ENCODE results near the gene IL2RA.

IL2RA gene

DNA sequence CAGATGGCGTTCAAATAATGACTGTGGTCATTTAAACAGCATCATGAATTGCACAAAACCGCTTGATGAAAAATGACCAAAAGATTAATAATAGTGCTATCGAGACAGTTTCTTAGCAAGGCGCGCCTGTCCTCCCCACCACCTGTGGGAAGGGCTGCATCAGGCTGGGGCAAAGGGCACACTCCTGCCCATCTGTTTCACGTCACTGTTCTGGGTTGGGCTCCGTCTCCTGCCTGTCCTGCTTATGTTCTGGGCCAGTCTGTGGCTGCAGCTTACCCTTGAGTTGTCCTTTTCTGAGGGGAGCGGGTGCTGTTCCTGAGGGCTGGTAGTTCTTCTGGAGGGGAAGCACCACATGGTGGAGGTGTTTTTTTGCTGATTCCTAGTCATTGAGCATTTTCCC lies 40.0 kb upstream of the IL2RA start:
- Histone ChIP-seq H3K36me3 (ENCODE audit: insufficient read depth, low read length) (peaks cover 88% of the 10 kb centered on the region), H3K9ac (ENCODE audit: low read length) (no peak overlapping the region), H3K9me3 (ENCODE audit: low read length) (no peaks in the 10 kb centered on the region), H3K4me2 (ENCODE audit: low read length) (no peak overlapping the region; the same call in 1 of the 2 replicates), H2AFZ (ENCODE audit: low read length) (no peak overlapping the region), H3F3A (ENCODE audit: insufficient read depth, low read length) (0 out of 2 replicates have a peak, but pooled peaks cover 3% of the 10 kb centered on the region), H3K27ac (ENCODE audit: low read depth, low read length, poor library complexity, severe bottlenecking) (peak overlapping the region; percentile 87), H3K4me1 (ENCODE audit: insufficient read depth, low read length, severe bottlenecking) (peaks cover 25% of the 10 kb centered on the region), H3K4me3 (ENCODE audit: low read depth, low read length, poor library complexity, severe bottlenecking) (no peak overlapping the region), H4K20me1 (ENCODE audit: insufficient read depth, low read length) (no peaks in the 10 kb centered on the region), H3K27me3 (ENCODE audit: insufficient read depth, low read length) (no peaks in the 10 kb centered on the region), H3K79me2 (ENCODE audit: insufficient read depth, low read length) (peaks cover 59% of the 10 kb centered on the region), H3K9me2 (ENCODE audit: low read depth, low read length) (no peaks in the 10 kb centered on the region)
- no peak for TF ChIP-seq EZH2 (IDR thresholded peaks at IDR 0.05; ENCODE audit: borderline replicate concordance, low read length)
- TF ChIP-seq, protein P1, sequence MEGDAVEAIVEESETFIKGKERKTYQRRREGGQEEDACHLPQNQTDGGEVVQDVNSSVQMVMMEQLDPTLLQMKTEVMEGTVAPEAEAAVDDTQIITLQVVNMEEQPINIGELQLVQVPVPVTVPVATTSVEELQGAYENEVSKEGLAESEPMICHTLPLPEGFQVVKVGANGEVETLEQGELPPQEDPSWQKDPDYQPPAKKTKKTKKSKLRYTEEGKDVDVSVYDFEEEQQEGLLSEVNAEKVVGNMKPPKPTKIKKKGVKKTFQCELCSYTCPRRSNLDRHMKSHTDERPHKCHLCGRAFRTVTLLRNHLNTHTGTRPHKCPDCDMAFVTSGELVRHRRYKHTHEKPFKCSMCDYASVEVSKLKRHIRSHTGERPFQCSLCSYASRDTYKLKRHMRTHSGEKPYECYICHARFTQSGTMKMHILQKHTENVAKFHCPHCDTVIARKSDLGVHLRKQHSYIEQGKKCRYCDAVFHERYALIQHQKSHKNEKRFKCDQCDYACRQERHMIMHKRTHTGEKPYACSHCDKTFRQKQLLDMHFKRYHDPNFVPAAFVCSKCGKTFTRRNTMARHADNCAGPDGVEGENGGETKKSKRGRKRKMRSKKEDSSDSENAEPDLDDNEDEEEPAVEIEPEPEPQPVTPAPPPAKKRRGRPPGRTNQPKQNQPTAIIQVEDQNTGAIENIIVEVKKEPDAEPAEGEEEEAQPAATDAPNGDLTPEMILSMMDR (IDR thresholded peaks at IDR 0.05; ENCODE audit: low read length), result no peak

DNA sequence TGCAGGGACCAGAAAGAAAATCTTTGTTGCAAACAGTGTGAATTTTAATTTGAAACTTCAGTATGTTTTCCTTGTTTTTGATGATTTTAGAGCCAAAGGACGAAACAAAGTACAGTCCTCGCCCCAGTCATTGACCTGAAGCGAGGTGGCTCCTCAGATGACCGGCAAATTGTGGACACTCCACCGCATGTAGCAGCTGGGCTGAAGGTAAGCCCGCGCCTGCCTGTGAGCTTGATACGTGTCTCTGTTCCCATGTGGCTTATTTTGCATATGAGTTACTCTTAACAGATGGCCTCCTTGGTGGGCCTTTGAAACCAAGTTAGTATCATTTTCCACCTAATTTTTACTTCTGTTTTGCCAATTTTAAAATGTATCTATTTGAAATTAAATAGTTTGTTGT lies 39.0 kb upstream of the IL2RA start:
- Histone ChIP-seq H3K79me2 (ENCODE audit: insufficient read depth, low read length) (peaks cover 68% of the 10 kb centered on the region), H3K4me1 (ENCODE audit: insufficient read depth, low read length, severe bottlenecking) (peaks cover 27% of the 10 kb centered on the region), H3F3A (ENCODE audit: insufficient read depth, low read length) (0 out of 2 replicates have a peak, but pooled peaks cover 3% of the 10 kb centered on the region), H3K4me2 (ENCODE audit: low read length) (peak overlapping the region; percentile 57), H3K9ac (ENCODE audit: low read length) (peak overlapping the region; percentile 49), H3K27me3 (ENCODE audit: insufficient read depth, low read length) (no peaks in the 10 kb centered on the region), H3K4me3 (ENCODE audit: low read depth, low read length, poor library complexity, severe bottlenecking) (peak overlapping the region; percentile 22), H4K20me1 (ENCODE audit: insufficient read depth, low read length) (no peaks in the 10 kb centered on the region), H3K27ac (ENCODE audit: low read depth, low read length, poor library complexity, severe bottlenecking) (peak overlapping the region; percentile 87), H3K9me3 (ENCODE audit: low read length) (no peaks in the 10 kb centered on the region), H2AFZ (ENCODE audit: low read length) (no peak overlapping the region), H3K9me2 (ENCODE audit: low read depth, low read length) (no peaks in the 10 kb centered on the region), H3K36me3 (ENCODE audit: insufficient read depth, low read length) (peaks cover 85% of the 10 kb centered on the region)
- TF ChIP-seq, protein P1 (IDR thresholded peaks at IDR 0.05; ENCODE audit: low read length), result no peak
- TF ChIP-seq EZH2 (IDR thresholded peaks at IDR 0.05; ENCODE audit: borderline replicate concordance, low read length), result no peak

DNA sequence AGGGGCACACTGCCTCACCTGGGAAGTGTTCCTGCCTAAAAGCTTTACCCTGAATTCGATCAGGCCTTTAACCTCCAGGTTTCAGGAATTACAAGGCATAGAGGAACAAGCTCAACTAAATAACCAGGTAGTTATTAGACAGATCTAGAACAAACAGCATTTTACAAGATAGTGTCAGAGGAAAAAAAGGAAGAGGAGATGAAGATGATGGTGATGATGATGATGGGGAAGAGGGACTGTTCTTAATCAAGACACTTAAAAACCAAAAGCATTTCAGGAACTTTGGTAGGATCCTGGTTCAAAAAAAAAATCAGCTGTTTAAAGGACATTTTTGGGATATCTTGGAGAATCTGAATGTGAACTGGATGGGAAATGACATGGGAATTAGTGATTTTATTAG lies 38.2 kb upstream of the IL2RA start:
- Histone ChIP-seq H4K20me1 (ENCODE audit: insufficient read depth, low read length) (no peaks in the 10 kb centered on the region), H3K27ac (ENCODE audit: low read depth, low read length, poor library complexity, severe bottlenecking) (peak overlapping the region; percentile 87), H3F3A (ENCODE audit: insufficient read depth, low read length) (0 out of 2 replicates have a peak, but pooled peaks cover 3% of the 10 kb centered on the region), H3K27me3 (ENCODE audit: insufficient read depth, low read length) (no peaks in the 10 kb centered on the region), H3K79me2 (ENCODE audit: insufficient read depth, low read length) (peaks cover 76% of the 10 kb centered on the region), H3K9me2 (ENCODE audit: low read depth, low read length) (no peaks in the 10 kb centered on the region), H3K9ac (ENCODE audit: low read length) (peak overlapping the region; percentile 19; the same call in 1 of the 2 replicates), H3K4me2 (ENCODE audit: low read length) (no peak overlapping the region), H3K9me3 (ENCODE audit: low read length) (no peaks in the 10 kb centered on the region), H3K36me3 (ENCODE audit: insufficient read depth, low read length) (peaks cover 80% of the 10 kb centered on the region), H3K4me1 (ENCODE audit: insufficient read depth, low read length, severe bottlenecking) (peaks cover 35% of the 10 kb centered on the region), H3K4me3 (ENCODE audit: low read depth, low read length, poor library complexity, severe bottlenecking) (peak overlapping the region; percentile 15), H2AFZ (ENCODE audit: low read length) (no peak overlapping the region)
- TF ChIP-seq, protein P1 (IDR thresholded peaks at IDR 0.05; ENCODE audit: low read length), result no peak
- no peak for TF ChIP-seq EZH2 (IDR thresholded peaks at IDR 0.05; ENCODE audit: borderline replicate concordance, low read length)
